ENCODE measurements around the gene PRXL2C.

Gene PRXL2C

DNA sequence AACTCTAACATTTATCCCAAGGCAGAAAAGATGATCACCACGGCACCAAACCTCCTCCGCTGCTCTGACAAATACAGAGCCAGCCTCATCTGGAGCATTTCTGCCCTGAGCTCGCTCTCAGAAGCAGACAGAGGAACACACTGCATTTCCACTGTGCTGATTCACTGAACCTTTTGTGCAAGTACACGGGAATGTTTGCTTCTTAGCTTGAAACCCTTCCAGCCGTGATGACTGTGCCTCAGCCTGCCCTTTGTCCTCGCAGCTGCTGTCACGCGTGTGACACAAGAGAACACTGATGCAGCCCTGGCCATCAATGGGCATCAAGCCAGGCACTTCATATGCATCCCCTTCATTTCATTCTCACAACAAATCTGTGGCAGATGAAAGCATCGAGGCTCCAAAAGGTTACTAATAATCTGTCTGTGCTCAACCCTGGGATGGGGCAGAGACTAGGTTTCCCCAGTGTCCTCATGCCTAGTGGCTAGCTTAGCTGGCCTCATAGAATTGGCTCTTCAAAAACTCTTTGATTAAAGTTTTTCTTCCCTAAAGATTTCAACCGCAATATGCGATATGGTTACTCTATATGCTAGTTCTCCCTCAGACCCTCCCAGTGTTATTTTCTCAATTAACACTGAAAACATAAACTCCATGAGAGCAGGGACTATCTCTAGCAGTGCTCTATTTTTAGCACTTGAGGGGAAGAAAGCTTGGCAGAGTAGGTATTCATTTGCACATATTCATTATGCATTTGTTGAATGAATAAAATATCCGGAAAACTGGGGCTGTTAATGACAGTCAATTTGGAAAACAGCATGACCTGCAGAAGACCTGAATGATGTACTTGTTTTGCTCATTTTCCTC, 42.8 kb downstream of the PRXL2C start:
- DNase-seq (ENCODE audit: low read depth in 2 of 2), result no peak

DNA sequence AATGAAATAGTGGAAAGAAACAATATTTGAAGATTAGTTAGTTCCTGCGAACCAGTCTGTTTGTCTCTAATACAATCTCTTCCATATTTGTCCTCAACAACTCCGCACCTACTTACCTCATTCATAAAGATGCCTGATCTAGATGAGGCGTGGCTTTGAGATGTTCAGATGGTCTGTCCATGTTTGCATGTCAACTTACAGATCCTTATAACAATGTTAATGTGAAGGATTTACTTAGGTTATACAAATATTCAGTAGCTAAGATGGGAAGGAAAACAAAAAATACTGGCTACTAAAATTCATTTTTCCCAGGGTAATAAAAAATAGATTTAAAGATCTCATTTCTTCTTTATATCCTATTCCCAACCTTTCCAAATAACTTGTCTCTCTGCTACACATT, 43.8 kb downstream of the PRXL2C start:
- DNase-seq (ENCODE audit: low read depth in 2 of 2), result no peak

DNA sequence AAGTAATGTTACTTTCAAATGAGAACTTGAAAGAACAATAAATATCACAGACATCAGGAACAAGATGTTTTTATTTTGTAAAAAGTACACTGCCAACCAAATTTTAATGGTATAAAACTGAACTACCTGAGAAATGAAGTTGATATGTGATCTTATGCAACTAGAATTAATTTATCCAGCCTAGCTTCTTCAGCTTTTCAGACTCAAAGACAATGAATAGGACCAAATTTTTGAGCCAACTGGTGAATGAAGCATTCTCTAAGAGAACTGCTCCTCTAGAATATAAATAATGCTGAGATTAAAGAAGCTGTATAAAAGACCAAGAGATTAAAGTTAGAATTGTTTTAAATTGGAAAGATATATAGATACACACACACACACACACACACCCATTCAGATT, 45.4 kb downstream of the PRXL2C start:
- DNase-seq (ENCODE audit: low read depth in 2 of 2), result no peak

DNA sequence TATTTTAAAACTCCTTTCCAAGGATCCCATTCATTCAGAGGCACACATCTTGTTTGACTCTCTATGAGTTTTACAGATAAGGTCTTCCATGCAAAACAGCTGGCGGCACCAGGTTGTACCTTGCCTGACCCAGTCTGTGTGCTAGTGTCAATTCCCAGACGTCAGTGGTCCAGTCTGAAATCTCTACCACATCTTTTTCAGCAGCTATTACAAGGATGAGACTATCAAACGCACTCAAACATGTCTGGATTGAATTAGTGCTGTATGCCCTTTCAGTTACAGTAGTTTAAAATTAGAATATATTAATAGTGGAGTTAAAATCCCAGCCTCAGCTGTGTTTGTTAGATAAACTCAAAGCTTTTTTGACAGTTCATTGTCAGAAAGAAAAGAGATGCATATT, 47.1 kb downstream of the PRXL2C start:
- DNase-seq (ENCODE audit: low read depth in 2 of 2), result no peak

DNA sequence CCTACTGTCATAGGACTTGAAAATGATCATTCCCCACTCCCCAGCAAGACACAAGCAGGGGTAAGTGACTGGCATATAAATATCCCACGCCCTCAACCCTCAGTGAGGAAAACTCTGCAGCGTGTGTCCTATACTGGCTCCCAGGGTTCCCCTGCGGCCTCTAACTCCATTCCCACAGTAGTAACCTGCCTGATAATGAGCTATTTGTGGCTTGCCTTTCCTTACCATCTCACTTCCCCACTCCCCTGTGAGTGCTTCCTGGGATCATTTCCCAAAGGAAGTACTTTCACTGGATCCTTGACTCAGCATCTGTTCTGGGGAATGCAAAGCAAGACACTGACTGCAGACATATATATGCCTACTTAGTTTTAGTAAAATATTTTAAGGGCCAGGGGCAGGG, 49.8 kb downstream of the PRXL2C start:
- DNase-seq (ENCODE audit: low read depth in 2 of 2), result no peak

DNA sequence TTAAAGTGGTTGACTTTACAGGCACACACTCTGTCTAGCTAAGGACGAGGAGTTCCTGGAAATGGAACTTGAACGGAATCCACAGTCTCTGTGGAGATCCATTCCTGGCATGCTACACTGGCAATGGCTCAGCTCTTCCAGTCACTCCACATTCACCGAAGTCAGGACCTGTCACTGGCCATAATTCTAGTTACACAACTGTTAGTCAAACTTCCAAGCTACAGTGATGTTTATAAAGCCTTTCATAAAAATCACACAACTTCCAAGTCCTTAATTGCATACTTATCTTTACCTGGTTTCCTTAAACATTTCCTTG, 51.2 kb downstream of the PRXL2C start:
- DNase-seq (ENCODE audit: low read depth in 2 of 2), result no peak

DNA sequence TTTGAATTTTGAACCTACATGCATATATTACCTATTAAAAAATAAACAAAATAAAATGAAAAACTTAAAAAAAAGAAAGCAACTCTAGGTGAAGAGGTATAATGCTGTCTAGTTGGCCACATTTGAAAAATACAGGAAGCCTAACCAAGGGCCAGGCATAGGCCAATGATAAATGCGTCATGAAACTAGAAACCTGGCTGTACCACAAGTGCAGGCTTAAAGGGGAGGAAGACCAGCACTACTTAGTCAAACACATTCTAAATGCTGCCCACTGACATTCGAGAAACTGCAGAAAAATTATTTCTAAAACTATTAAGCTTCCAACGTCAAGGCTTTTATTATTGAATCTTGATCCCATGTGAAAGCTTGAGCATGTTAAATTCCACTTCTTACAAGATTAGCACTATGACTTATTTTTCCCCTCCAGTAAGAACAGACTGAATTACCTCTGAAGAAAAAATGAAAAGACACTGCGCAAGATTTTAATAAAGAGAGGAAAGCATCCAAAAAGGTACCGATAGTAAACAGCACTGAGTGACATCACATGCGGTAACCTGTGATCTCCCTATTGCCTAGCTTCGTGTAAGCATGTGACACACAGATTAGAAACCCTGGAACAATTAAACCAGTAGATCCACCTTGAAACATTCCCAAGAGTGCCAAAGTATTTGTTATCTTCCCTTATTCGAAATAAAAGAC, 51.7 kb downstream of the PRXL2C start:
- no peak for DNase-seq (ENCODE audit: low read depth in 2 of 2)

DNA sequence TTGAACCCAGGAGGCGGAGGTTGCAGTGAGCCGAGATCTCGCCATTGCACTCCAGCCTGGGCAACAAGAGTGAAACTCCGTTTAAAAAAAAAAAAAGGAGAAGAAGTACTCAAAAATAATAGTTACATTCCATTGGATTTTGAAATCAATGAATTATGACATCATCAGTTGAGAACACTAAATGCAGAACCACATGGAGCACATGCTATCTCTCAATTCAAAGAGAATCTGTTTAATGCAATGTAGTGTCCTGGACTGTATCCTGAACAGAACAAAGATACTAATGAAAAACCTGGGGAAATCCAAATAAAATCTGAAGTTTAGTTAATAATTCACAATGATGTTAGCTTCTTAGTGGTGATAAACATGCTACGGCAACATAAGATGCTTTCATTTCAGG, 55.8 kb downstream of the PRXL2C start:
- no peak for DNase-seq (ENCODE audit: low read depth in 2 of 2)

DNA sequence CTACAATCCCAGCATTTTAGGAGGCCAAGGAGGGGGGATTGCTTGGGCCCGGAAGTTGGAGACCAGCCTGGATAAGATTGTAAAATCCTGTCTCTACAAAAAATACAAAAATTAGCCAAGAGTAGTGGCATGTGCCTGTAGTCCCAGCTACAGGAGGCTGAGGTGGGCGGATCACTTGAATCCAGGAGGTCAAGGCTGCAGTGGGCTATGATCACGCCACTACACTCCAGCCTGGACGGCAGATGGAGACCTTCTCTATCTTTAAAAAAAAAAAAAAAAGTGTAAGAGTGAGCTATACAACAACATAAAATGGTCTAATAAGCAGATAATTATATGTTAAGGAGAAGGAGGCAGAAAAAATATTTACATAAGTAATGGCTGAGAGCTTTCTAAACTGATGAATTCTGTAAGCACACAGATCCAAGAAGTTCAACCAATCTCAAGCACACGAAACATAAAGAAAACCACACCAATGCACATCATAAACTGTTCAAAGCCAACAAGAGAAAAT, 58.5 kb downstream of the PRXL2C start:
- DNase-seq (ENCODE audit: low read depth in 2 of 2), result no peak
